Vein endothelial cell (primary cell): ENCODE data around the gene SERPINB11. TPM values are rescaled to one million over a fixed set of nuclear protein-coding genes. Genes with fewer than 3 reads are reported as not detected.

ENCODE experiments used
- total RNA-seq: library from RNA; depleted of rRNA; stranded (reverse); fragments of >200 nt; gene quantifications from 2 replicates; pipeline ENCODE4 v1.2.3, GENCODE V29; 2012

SERPINB11 gene, protein sequence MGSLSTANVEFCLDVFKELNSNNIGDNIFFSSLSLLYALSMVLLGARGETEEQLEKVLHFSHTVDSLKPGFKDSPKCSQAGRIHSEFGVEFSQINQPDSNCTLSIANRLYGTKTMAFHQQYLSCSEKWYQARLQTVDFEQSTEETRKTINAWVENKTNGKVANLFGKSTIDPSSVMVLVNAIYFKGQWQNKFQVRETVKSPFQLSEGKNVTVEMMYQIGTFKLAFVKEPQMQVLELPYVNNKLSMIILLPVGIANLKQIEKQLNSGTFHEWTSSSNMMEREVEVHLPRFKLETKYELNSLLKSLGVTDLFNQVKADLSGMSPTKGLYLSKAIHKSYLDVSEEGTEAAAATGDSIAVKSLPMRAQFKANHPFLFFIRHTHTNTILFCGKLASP
- not detected in 2 replicates for total RNA-seq

DNA sequence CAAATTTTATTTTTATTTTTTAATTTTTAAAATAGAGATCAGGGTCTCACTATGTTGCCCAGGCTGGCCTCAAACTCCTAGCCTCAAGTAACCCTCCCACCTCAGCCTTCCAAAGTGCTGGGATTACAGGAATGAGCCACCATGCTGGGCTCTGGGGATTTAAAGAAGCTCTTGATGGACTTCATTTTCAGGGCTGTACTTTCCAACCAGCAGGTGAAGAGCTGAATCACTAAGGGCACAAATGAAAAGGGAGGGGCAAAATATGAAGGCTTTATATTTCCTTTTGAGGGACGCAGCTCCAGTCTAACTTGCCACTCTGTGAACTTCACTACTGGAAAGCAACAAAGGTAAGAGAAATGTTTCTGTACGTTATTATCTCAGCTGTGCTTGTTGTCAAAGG lies at the start of gene SERPINB11:
TSS of gene SERPINB11 (plus strand) at position 301 of the 400 bp plus-strand sequence. CDS start 7,234 bp downstream, outside the sequence.

DNA sequence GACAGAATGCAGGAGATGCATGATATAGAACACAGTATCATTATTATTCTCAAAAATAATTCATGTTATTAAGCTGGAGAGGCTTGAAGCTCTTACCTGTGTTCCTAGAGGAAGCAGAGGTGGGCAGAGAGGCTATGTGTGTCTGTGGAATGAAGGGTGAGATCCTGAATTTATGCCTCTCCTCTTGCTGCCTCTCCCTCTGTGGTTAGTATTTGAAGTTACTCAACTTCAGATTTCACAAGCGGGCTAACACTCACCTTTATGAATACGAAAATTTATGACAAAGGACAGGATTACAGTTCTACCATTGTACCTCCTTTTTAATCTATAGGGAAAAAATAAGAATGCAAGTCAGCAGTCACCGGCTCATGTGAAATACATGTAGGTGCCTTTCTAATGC lies 41.0 kb upstream of the SERPINB11 start, which contains the start of gene SERPINB3:
TSS of gene SERPINB3 (minus strand) at position 144 of the 400 bp plus-strand sequence. CDS start 677 bp downstream, outside the sequence.

Other genes starting within 250 kb of the SERPINB11 start
- gene SERPINB5, start 226.0 kb upstream of the SERPINB11 start, total RNA-seq: not detected in 2 replicates
- not detected in 2 replicates for gene SERPINB12, start 160.6 kb upstream of the SERPINB11 start, total RNA-seq
- gene SERPINB13, start 115.6 kb upstream of the SERPINB11 start, total RNA-seq: not detected in 2 replicates
- not detected in 2 replicates for gene SERPINB4, start 58.7 kb upstream of the SERPINB11 start, total RNA-seq
- not detected in 2 replicates for gene SERPINB3, start 41.1 kb upstream of the SERPINB11 start, total RNA-seq
- not detected in 2 replicates for gene SERPINB7, start 72.5 kb downstream of the SERPINB11 start, total RNA-seq
- 0.65 and 3.7 TPM in 2 replicates for gene SERPINB2, start 184.7 kb downstream of the SERPINB11 start, total RNA-seq
- not detected in 2 replicates for gene SERPINB10, start 205.0 kb downstream of the SERPINB11 start, total RNA-seq
- gene HMSD, start 246.3 kb downstream of the SERPINB11 start, total RNA-seq: not detected in 2 replicates